HepG2 (cell line): Measurements from ENCODE around the gene CEP120. TPM values are rescaled to one million over a fixed set of nuclear protein-coding genes. Genes with fewer than 3 reads are reported as not detected.

Experiments used
- ATAC-seq: fragments of 200-7000 bp; cut with Tn5 transposase; 3 replicates; pipeline ENCODE4 v1.9.1; 2020; ENCODE audit warnings: mild to moderate bottlenecking, moderate library complexity
- BruUV-seq: library from RNA; stranded (reverse); fragments of 400-500 nt; replicated peaks from 2 replicates; lab custom pipeline; 2021; lab: Mats Ljungman, UMichigan
- CTCF ChIA-PET: fragments of 300-600 bp; formaldehyde crosslinking; extraction: SDS; loops from one replicate; lab custom pipeline; 2021; ENCODE audit warnings: low total read pairs, inconsistent platforms, low intra/inter-chr PET ratio; lab: Yijun Ruan, JAX
- POLR2A ChIA-PET: fragments of 350-600 bp; sonication (Branson Sonifier 250); formaldehyde crosslinking; loops from one replicate; lab custom pipeline; 2020; ENCODE audit warnings: antibody characterized with exemption, inconsistent platforms; lab: Yijun Ruan, JAX
- DNase-seq: peaks from one replicate; pipeline ENCODE4 v3.0.0-alpha.2; 2015; ENCODE audit warnings: low spot score
- FAIRE-seq: peaks from 3 replicates; lab custom pipeline; 2011; peaks lifted over from hg19 to GRCh38; lab: Jason Lieb, UNC
- H2AFZ ChIP-seq: one replicate; pipeline ENCODE4 v1.6.1; 2011; ENCODE audit warnings: low read length, inconsistent platforms
- H3K27ac ChIP-seq: fragments of 300-600 bp; 3 replicates; pipeline ENCODE4 v1.8.0; 2011; ENCODE audit warnings: mixed run types, mild to moderate bottlenecking, mixed read lengths, low read length, inconsistent platforms; ENCODE audit not compliant: insufficient read depth; ENCODE audit errors: extremely low read length
- H3K27me3 ChIP-seq, 2 experiments: fragments of 200-600 bp in 1 of 2; 2 replicates in 1 of 2; 3 replicates in 1 of 2; pipeline versions ENCODE4 v1.6.0 to v1.8.0; 2011; ENCODE audit warnings: low read length in 2 of 2, mild to moderate bottlenecking in 2 of 2, moderate library complexity in 2 of 2, inconsistent platforms in 1 of 2; ENCODE audit not compliant: insufficient read depth in 2 of 2, control insufficient read depth in 1 of 2
- H3K36me3 ChIP-seq, 2 experiments: fragments of 200-600 bp in 1 of 2; replicated peaks in 1 of 2; 2 replicates in 1 of 2; 3 replicates in 1 of 2; pipeline versions ENCODE4 v1.5.1 to v1.8.0; 2011; ENCODE audit warnings: low read length in 2 of 2, inconsistent platforms in 1 of 2; ENCODE audit not compliant: insufficient read depth in 2 of 2, control insufficient read depth in 1 of 2
- H3K4me1 ChIP-seq: 2 replicates; pipeline ENCODE4 v1.5.1; 2012; ENCODE audit warnings: low read length, inconsistent platforms; ENCODE audit not compliant: insufficient read depth
- H3K4me2 ChIP-seq: 2 replicates; pipeline ENCODE4 v1.6.0; 2011; ENCODE audit warnings: low read depth, low read length, inconsistent platforms
- H3K4me3 ChIP-seq, 3 experiments: fragments of 200-600 bp in 1 of 3; sonication (generic), shearing (Covaris generic) in 1 of 3; replicated peaks in 1 of 3; 2 replicates each; pipeline ENCODE4 v1.5.1; 2011 to 2016; ENCODE audit warnings: low read length in 3 of 3, inconsistent platforms in 2 of 3, low read depth in 2 of 3, mild to moderate bottlenecking in 2 of 3, control low read depth in 1 of 3, mixed read lengths in 1 of 3; ENCODE audit not compliant: insufficient read depth in 1 of 3
- H3K79me2 ChIP-seq: one replicate; pipeline ENCODE4 v1.6.1; 2011; ENCODE audit warnings: low read length, inconsistent platforms; ENCODE audit not compliant: insufficient read depth
- H3K9ac ChIP-seq: 2 replicates; pipeline ENCODE4 v1.6.0; 2011; ENCODE audit warnings: mild to moderate bottlenecking, low read depth, low read length, inconsistent platforms; ENCODE audit not compliant: insufficient read depth
- H3K9me3 ChIP-seq: 2 replicates; pipeline ENCODE4 v1.5.1; 2012; ENCODE audit warnings: mild to moderate bottlenecking, low read length
- H4K20me1 ChIP-seq: 2 replicates; pipeline ENCODE4 v1.6.0; 2011; ENCODE audit warnings: inconsistent platforms, mild to moderate bottlenecking, low read length, moderate library complexity; ENCODE audit not compliant: insufficient read depth
- ARID4A ChIP-seq: sonication (generic); formaldehyde crosslinking; IDR thresholded peaks from 2 replicates; pipeline ENCODE4 v1.5.0; 2020; ENCODE audit warnings: mild to moderate bottlenecking, missing genetic modification reagents, borderline replicate concordance
- ATF5 ChIP-seq: sonication (generic); formaldehyde crosslinking; IDR thresholded peaks from 2 replicates; pipeline ENCODE4 v1.4.0; 2020; ENCODE audit warnings: mild to moderate bottlenecking, low read depth, missing genetic modification reagents
- ATM ChIP-seq: fragments of 450-650 bp; IDR thresholded peaks from 2 replicates; pipeline ENCODE4 v1.7.1; 2017; ENCODE audit warnings: mild to moderate bottlenecking, borderline replicate concordance
- CSRNP1 ChIP-seq: sonication (generic); formaldehyde crosslinking; IDR thresholded peaks from 2 replicates; pipeline ENCODE4 v1.8.1; 2023; ENCODE audit warnings: mild to moderate bottlenecking, missing genetic modification reagents
- ERF ChIP-seq: IDR thresholded peaks from 2 replicates; pipeline ENCODE4 v1.6.1; 2018; ENCODE audit warnings: missing biosample characterization, missing genetic modification reagents
- GATAD2A ChIP-seq: IDR thresholded peaks from 2 replicates; pipeline ENCODE4 v1.6.1; 2016
- ISL2 ChIP-seq: sonication (generic); formaldehyde crosslinking; IDR thresholded peaks from 2 replicates; pipeline ENCODE4 v1.5.0; 2020; ENCODE audit warnings: missing genetic modification reagents
- RBAK ChIP-seq: sonication (generic); formaldehyde crosslinking; IDR thresholded peaks from 2 replicates; pipeline ENCODE4 v1.5.1; 2020; ENCODE audit warnings: mild to moderate bottlenecking, missing genetic modification reagents
- TCF12 ChIP-seq, 2 experiments: fragments of 450-650 bp in 1 of 2; sonication (generic) in 1 of 2; formaldehyde crosslinking in 1 of 2; IDR thresholded peaks; 2 replicates each; pipeline versions ENCODE4 v1.6.1 to v1.8.0; 2017 to 2022; ENCODE audit warnings: antibody characterized with exemption in 1 of 2, mild to moderate bottlenecking in 1 of 2, missing genetic modification reagents in 1 of 2, moderate library complexity in 1 of 2
- ZFYVE20 ChIP-seq: sonication (generic); formaldehyde crosslinking; IDR thresholded peaks from 2 replicates; pipeline ENCODE4 v1.8.0; 2023; ENCODE audit warnings: low read depth, mild to moderate bottlenecking, moderate library complexity, missing genetic modification reagents, borderline replicate concordance
- ZKSCAN8 ChIP-seq: IDR thresholded peaks from 2 replicates; pipeline ENCODE4 v1.6.1; 2016; ENCODE audit warnings: borderline replicate concordance, missing genetic modification reagents, missing compliant biosample characterization
- ZNF207 ChIP-seq: fragments of 450-650 bp; IDR thresholded peaks from 2 replicates; pipeline ENCODE4 v1.6.1; 2016; ENCODE audit warnings: antibody characterized with exemption, borderline replicate concordance
- ZNF572 ChIP-seq: sonication (generic); formaldehyde crosslinking; IDR thresholded peaks from 2 replicates; pipeline ENCODE4 v1.5.1; 2020; ENCODE audit warnings: mild to moderate bottlenecking, missing genetic modification reagents
- ZNF790 ChIP-seq: sonication (generic); formaldehyde crosslinking; IDR thresholded peaks from 2 replicates; pipeline ENCODE4 v1.8.0; 2022; ENCODE audit warnings: missing genetic modification reagents, mild to moderate bottlenecking, borderline replicate concordance
- ZSCAN22 ChIP-seq: sonication (generic); formaldehyde crosslinking; IDR thresholded peaks from 2 replicates; pipeline ENCODE4 v1.4.0; 2020; ENCODE audit warnings: mild to moderate bottlenecking, missing genetic modification reagents
- ZSCAN30 ChIP-seq: sonication (generic); formaldehyde crosslinking; IDR thresholded peaks from 2 replicates; pipeline ENCODE4 v1.5.0; 2020; ENCODE audit warnings: mild to moderate bottlenecking, missing genetic modification reagents
- WGBS: methylation state at CpG from one replicate; pipeline ENCODE4 v1.1.6; 2017; ENCODE audit warnings: low lambda C conversion rate; 5-methylcytosine and 5-hydroxymethylcytosine counted together
- in situ Hi-C: cut with HindIII; loops from 2 replicates; pipeline ENCODE4 v1.10.0; 2017; ENCODE audit warnings: low pct_unique_long_range_greater_than_20kb; ENCODE audit not compliant: extremely low pct_ligation_motif_present
- intact Hi-C: fragments of 100-400 bp; cut with micrococcal nuclease; formaldehyde crosslinking; loops from one replicate; pipeline ENCODE4 v1.10.0; 2022; ENCODE audit not compliant: unreplicated experiment
- polyA plus RNA-seq, 8 experiments: library from polyadenylated mRNA; depleted of rRNA in 3 of 8; stranded (reverse) in 7 of 8; unstranded in 1 of 8; fragments of >200 nt; fragmentation: Illumina TruSeq in 4 of 8; extraction: Trizol in 4 of 8; gene quantifications; 2 replicates each; pipeline versions ENCODE4 v1.2.1 to v1.2.3, GENCODE V29; 2011 to 2016; ENCODE audit warnings: low read depth in 4 of 8, missing spikeins in 1 of 8, mixed read lengths in 1 of 8; ENCODE audit not compliant: insufficient read depth in 1 of 8
- total RNA-seq, 5 experiments: library from RNA; depleted of rRNA; stranded (reverse); fragments of >200 nt; fragmentation: Illumina TruSeq; extraction: Trizol; gene quantifications; 2 replicates each; pipeline ENCODE4 v1.2.3, GENCODE V29; 2016; ENCODE audit warnings: low read depth in 1 of 5
- TF ChIP-seq, protein P1 (sequence below): sonication (generic); formaldehyde crosslinking; IDR thresholded peaks from 2 replicates; pipeline ENCODE4 v1.4.0; 2020; ENCODE audit warnings: missing genetic modification reagents, borderline replicate concordance

The CEP120 gene
- total and polyA plus RNA-seq, 2 of the 13 experiments (the other 11 are each of a cell fraction or from before 2014, with no cell fraction given), result 8.0 to 14.7 TPM

DNA sequence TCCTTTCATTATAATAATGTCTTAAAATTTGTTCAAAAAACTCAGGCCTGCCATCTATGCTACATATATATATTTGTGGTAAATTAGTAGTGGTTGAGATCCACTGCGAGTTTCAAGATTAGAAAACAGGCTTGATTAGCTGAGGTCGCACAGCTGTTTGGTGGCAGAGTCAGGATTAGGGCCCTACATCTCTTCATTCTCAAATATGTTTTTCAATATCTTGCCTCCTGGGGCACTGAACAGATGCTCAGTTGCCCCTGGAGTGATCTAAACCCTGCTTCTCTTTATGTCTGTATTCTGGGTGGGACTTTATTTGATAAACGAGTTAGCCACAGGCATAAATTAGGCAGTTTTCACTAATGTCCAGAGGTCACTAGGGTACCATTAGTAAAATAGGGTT is 27.8 kb upstream of the CEP120 start:
- no peak overlapping the region for H2AFZ ChIP-seq
- no peak overlapping the region for H3K27ac ChIP-seq
- no peaks in the 10 kb centered on the region for H3K27me3 ChIP-seq
- H3K4me2 ChIP-seq, result no peak overlapping the region
- no peak for FAIRE-seq
- H3K9me3 ChIP-seq, result no peaks in the 10 kb centered on the region
- 47% methylated on average over 3 of the region's 3 CpGs for WGBS
- POLR2A ChIA-PET, result no interaction called here
- no peaks in the 10 kb centered on the region for H3K79me2 ChIP-seq
- no peaks in the 10 kb centered on the region for H3K36me3 ChIP-seq
- no peak for DNase-seq
- in situ Hi-C loops (no loop called here), intact Hi-C loops (no loop called here)
- no peaks in the 10 kb centered on the region for H4K20me1 ChIP-seq
- BruUV-seq, result no TSS peak
- no peak for ATAC-seq
- no peak overlapping the region for H3K9ac ChIP-seq
- CTCF ChIA-PET, result no interaction called here
- H3K4me1 ChIP-seq, result no peaks in the 10 kb centered on the region
- no peak overlapping the region for H3K4me3 ChIP-seq
- TF ChIP-seq ATM (no peak), ZNF790 (no peak), ZFYVE20 (CRISPR knock-in tag) (no peak), ARID4A (CRISPR knock-in tag) (no peak), ZSCAN22 (no peak), ERF (no peak), ATF5 (CRISPR knock-in tag) (no peak), ISL2 (CRISPR knock-in tag) (no peak), TCF12 (IDR thresholded peaks at IDR 0.05) (no peak), TCF12 (CRISPR knock-in tag; IDR thresholded peaks at IDR 0.05) (no peak), ZSCAN30 (CRISPR knock-in tag) (no peak), CSRNP1 (CRISPR knock-in tag) (no peak), ZNF207 (no peak), RBAK (CRISPR knock-in tag) (no peak), GATAD2A (CRISPR knock-in tag) (no peak), ZNF572 (CRISPR knock-in tag) (no peak), ZKSCAN8 (CRISPR knock-in tag) (no peak)
- TF ChIP-seq, protein P1, sequence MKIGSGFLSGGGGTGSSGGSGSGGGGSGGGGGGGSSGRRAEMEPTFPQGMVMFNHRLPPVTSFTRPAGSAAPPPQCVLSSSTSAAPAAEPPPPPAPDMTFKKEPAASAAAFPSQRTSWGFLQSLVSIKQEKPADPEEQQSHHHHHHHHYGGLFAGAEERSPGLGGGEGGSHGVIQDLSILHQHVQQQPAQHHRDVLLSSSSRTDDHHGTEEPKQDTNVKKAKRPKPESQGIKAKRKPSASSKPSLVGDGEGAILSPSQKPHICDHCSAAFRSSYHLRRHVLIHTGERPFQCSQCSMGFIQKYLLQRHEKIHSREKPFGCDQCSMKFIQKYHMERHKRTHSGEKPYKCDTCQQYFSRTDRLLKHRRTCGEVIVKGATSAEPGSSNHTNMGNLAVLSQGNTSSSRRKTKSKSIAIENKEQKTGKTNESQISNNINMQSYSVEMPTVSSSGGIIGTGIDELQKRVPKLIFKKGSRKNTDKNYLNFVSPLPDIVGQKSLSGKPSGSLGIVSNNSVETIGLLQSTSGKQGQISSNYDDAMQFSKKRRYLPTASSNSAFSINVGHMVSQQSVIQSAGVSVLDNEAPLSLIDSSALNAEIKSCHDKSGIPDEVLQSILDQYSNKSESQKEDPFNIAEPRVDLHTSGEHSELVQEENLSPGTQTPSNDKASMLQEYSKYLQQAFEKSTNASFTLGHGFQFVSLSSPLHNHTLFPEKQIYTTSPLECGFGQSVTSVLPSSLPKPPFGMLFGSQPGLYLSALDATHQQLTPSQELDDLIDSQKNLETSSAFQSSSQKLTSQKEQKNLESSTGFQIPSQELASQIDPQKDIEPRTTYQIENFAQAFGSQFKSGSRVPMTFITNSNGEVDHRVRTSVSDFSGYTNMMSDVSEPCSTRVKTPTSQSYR (CRISPR knock-in tag), result no peak
